ENCODE data around the gene SUFU.
"Not testable (repeated sequence)": the region's sequence is repeated elsewhere in the genome, so short reads cannot be mapped to it uniquely, and the experiment has no call there.

SUFU gene

DNA sequence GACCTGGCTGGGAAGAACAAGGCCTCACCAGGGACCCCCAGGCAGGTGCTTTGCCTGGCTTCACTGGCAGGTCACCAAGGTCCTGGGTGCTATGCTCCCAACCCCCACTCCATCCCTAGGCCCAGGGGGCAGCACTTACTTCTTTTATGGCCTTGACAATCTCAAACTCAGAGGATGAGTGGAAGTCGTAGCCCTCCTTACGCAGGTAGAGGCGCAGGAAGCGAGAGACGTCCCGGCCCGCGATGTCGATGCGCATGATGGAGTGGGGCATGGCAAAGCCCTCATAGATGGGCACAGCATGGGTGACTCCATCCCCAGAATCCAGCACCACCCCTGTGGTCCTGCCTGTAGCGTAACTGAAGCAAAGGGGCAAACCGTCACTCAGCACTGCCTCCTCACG, 19.8 kb upstream of the SUFU start:
- DNase-seq, result no peak

DNA sequence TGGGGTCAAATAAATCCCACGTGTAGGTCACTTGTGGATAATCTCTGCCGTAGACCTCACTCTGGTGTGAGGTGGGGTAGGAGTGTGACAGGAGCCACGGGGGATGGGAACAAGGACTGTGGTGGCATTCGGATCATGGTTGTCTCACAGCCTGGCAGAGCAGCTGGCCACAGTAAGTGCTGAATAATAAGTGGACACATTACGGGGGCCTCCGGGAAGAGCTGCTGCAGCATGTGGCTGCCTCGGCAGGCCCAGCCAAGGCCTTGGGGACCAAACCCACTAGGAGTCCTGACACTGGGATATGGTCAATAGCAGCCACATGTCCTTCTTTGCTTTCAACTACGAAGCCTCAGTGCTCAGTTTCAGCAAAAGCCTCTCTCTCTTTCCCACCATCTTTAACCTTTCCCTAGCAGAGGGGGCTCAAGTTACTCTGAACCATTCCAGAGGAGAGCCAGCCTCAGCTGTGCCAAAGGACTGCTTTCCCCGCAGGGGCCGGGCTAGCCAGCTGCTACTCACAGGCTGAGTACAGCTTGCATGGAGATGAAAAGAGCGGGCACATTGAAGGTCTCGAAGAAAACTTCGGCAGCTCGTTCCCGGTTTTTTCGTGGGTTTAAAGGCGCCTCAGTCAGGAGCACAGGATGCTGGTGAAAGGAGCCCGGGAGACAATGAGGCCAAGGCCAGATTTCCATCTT, 18.5 kb upstream of the SUFU start:
- DNase-seq, result no peak

DNA sequence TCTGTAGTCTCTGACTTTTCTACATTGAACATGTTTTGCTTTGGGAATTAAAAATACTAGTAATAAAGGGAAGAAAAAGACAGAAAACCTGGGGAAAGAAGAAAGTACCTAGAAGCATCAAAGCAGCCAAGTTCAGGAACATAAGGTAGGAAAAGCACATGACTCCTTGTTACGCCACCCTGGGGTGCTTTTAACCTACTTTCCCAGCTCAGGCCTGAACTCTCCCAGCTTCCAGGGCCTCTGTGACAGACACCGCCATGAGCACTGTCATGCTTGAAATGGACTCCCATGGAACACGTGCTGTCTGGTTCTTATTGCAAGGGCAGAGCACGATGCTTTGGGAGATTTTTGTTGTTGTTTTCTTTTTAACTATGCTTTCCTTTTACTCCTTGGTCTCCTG, 12.6 kb upstream of the SUFU start:
- no peak for DNase-seq

DNA sequence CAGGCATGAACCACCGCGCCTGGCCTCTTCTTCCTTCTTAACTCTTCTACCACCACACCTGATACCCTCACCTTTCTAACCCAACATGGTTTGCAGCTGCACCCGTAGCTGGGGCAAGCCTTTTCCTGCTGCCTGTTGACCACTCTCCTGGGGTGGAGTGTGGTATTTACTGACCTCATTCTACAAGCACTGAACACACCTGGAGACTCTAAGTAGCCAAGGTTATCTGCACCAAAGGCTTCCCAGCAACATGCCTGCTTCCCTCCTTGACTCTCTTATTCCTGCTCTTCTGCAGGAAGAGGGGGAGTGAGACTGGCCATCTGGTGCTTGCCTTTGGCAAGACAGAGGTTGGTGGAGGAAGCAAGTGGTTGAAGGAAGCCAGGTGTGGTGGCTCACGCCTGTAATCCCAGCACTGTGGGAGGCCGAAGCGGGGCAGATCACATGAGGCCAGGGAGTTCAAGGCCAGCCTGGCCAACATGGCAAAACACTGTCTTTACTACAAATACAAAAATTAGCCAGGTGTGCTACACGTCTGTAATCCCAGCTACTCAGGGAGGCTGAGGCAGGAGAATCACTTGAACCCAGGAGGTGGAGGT, 11.3 kb upstream of the SUFU start:
- no peak for DNase-seq

DNA sequence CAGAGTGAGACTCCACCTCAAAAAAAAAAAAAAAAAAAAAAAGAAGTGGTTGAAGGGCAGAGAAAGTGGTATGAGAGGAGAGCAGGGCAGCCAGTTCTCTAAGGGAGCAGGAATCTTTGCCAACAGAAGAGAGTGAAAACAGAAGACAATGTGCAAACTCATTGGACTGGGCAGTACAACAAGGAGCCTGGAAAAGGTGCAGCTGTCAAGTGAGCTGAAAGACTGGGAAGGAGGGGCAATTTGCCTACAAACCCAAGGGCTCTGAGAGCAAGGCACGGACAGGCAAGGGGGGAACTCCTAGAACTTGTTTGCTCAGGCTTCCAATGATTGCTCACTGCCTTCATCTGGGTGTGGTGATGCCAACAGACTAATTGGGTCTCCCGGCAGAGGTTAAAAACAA, 10.8 kb upstream of the SUFU start:
- DNase-seq, result no peak

DNA sequence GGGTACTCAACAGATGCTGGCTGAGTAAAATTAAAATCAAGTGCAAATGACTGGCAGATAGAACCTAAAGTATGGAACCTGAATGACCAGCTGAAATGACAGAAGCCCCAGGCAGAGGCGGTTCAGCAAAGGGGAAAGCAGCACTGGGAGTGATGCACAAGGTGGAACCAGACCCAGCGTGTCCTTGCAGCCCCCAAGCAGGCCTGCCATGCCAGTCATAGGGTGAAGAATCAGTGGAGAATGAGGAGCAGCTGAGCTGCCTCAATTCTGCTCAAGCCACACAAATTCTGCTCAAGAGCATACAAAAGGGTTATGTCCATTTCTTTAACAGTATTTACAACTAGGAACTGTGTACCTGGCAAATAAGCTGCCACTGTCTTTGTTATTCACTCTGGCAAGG, 10.0 kb upstream of the SUFU start:
- no peak for DNase-seq

DNA sequence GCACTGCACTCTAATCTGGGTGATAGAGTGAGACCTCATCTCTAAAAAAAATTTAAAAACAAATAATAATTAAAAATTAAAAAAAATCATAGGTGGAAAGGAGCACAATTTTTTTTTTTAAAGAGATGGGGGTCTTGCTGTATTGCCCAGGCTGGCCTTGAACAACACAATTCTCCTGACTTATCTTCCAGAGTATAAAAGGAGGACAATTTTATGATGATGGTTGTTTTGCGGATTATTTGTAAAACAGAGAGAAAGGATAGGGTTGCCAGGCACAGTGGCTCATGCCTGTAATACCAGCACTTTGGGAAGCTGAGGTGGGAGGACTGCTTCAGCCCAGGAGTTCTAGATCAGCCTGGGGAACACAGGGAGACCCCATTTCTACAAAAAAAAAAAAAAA, 6.2 kb upstream of the SUFU start:
- DNase-seq, result no peak

DNA sequence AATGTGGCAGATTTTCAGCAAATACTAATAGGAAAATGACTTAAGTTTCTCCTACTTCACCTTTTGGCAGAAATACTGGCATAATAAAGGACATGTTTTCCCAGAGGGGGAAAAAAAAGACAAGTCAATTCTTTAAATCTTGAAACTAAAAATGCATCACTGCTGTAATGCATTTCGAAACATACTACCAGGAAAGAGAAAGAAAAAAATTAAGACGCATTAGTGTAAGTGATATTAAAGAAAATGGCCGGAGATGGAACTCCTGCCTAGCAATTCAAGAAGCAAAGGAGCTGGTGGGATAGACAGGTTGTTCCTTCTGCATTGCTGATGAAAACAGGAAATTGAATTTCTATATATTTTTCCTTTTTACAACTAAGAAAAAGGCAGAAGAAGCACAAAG, 4.4 kb upstream of the SUFU start:
- no peak for DNase-seq

DNA sequence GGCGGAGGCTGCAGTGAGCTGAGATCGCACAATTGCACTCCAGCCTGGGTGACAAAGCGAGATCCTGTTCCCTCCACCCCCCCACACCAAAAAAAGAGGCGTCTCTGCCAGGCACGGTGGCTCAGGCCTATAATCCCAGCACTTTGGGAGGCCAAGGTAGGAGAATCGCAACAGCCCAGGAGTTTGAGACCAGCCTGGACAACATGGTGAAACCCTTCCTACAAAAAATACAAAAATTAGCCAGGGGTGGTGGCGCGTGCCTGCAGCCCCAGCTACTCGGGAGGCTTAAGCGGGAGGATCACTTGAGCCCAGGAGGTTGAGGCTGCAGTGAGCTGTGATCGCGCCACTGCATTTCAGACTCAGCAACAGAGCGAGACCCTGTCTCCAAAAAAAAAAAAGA, 3.1 kb upstream of the SUFU start:
- DNase-seq, result not testable (repeated sequence)

DNA sequence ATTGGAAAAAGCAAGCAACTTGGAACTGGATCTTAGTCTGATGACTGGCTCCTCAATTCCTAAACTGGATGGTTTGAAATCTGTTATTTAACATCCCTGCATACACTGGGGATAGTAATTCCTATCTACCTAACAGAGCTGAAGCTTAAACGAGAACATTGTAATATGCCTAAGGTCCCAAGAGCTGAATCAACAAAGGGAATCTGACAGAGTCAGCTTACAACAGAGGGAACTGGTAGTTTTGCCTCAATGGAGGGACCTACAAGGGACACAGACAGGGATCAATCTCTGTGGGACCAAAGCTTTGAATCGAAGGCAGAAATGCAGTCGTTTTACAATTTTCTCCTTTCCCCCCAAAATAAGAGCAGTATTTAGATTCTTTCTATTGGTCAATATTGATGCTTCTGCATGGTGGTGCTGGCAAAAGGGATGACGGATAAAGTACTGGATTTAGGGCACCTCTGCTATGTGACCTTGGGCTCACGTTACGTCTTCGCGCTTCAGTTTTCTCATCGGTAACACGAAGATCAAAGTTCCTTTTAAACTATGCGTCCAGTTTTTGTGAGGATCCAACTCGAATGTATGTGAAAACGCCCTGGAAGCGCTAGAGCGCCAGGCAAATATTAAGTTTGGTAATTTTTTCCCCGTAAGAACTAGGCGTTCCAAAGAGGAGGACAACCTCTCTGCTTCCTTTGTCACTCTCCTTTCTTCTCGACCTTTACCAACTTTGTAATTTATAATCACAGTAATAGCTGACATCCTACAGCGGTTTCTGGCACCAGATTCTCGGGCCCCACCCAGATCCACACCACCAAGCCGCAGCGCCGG, 2.4 kb upstream of the SUFU start:
- no peak for DNase-seq

DNA sequence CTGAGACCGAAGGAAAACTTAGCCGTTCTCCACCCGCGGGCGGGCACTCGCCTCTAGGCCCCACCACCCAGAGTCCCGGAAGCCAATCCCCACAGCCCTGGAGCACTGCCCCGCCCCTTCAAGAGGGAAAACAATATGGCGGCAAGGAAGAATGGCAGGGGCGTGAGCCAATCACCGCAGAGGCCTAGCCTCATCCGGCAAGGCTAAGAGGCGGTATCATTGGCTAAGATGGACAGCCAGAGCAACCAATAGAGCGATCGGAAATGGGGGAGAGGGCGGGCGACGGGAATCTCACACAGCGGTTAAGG, 1.8 kb upstream of the SUFU start:
- peak; percentile 100 for DNase-seq

DNA sequence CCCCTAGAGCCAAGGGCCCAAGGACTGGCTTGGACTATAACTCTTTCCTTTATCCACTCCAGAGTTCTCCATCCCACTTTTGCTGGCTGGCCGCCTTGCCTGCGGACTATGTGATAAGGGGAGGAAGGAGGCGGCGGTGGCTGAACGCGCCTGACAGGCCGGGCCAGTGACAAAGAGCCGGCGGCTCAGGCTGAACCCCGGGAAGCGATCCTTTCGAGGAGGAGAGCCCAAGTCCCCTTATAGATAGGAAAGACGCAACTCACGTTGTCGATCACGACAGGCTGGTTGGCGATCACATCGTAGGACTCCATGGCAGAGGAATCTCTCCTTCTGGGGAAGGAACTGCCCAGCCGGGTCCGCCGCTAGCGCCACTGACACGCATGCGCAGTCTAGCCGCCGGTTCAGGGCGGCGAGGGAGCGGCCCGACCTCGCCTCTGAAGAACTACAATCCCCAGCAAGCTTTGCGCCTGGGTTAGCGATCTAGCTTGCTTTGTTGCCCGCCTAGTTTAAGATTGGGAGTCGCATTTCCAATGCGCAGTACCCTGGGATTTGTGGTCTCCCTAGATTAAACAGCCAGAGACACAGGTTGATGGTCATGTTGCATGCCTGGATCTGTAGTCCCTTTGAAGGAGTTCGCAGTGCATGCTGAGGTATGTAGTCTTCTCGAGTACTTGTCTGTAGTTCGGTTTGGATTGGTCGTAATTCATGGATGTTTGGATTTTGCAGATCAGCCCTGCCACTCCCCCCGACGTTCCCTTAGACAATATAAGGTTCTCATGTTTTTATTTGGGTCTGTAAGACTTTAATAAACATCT, 1.2 kb upstream of the SUFU start, which contains the start of gene ACTR1A:
TSS of gene ACTR1A (minus strand) at position 376 of the 815 bp plus-strand sequence. CDS start at position 311, 65 bp downstream.
- peak; percentile 97 for DNase-seq

DNA sequence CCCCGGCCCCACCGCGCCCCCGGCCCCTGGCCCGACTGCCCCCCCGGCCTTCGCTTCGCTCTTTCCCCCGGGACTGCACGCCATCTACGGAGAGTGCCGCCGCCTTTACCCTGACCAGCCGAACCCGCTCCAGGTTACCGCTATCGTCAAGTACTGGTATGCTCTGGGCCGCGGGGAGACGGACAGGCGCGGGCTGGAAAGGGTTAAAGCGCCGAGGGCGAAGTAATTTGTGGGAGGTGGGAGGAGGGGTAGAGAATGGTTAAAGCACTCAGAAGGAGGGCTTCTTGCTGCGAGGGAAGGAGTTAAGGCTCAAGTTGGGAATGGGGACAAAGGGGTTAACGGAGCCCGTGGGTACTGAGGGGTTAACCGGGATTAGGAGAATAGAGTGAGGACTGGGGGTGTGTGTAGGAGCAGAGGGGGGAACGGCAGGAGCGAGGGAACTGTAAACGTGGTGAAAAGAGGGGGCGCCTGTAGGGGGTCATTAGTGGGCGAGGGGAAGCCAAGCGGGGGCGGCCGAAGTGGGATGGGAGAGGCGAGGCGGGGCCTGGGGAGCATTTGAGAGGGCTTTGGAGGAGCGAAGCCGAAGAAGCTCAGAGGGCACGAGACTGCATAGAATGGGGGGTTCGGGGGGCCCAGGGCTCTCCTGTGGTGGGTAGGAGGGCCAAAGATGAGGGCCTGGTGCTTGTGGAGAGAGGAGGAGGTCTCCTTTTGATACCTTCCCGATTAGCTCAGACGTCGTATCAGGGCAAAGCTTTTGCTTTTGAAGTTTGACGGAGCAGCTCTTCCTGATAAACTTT, 605 bp downstream of the SUFU start:
- peak; percentile 34 for DNase-seq

DNA sequence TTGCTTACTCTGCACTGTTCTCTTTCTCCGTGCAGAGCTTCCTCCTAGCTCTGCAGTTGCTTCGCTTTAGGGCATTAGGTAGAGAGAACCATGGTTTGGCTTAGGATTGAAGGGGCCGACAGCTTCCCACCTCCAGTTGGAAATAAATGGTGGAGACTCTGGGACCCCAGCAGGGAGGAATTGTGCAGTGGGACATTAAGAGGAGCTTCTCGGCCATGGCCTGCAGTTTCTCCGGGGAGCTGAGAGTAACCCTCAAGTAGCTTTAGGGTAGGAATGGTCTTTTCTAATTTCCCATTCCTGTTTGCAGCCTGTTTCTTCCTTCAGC, 1.2 kb downstream of the SUFU start:
- no peak for DNase-seq

DNA sequence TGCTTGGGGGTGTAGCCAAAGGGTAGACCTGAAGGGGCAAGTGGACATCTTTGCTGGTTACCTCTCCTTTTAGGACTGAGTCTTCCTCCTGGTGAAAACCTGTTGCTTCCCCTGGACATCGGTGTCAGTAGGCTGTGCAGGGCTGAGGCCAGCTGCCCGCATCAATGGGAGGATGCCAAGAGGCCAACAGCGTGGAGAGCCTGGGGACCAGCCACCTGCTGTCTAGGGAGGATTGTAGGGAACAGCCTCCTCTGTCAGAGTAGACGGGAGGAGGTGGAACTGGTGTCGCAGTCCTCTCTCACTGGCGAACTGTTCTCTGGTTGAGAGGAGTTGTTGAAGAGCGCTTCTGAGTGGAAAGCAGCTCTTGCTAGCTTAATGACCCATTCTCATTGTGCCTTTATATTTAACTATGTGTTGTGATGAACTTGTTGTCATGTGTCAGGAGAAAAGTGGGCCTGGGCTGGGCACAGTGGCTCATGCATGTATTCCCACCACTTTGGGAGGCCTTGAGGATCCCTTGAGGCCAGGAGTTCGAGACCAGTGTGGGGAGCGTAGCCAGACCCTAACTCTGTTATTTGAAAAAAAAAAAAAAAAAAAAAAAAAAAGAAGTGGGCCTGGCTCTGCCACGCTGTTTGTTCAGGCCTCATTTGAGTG, 1.8 kb downstream of the SUFU start:
- no peak for DNase-seq

DNA sequence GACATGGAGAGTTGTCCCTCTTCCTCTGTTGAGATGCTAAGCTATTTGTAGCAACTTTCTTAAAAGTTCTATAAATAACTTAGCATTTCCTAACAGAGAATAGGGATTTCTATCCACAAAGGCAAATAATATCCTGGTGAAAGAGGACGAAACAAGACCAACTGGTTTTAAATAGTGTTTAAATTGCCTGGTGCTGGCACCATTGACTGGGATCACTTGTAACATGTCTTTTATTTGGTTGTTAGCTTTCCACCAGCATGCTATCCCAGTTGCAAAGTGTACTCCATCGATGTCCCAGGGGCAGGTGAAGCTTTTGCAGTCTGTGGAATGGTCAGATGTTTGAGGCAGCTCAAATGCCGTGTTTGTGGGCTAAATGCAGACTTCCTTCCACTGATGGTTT, 3.7 kb downstream of the SUFU start:
- DNase-seq, result no peak

DNA sequence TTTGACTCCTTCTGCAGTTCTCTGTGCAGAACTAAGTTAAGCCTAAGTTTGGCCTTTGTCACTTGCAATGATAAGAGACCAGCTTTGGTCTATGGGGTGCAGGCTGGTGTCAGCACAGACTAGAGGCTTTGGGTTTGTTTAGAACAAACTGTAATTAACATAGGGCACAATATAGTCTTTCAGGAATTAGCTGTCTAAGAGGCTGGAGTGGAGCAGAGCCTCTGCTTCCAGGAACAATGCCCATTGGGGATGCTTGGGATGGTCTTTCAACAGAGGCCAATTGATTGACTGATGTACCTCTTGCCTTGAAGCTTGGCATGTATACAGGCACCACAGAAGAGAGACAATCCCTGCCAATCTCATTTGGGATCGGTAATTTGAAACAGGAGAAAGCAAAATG, 4.7 kb downstream of the SUFU start:
- no peak for DNase-seq

DNA sequence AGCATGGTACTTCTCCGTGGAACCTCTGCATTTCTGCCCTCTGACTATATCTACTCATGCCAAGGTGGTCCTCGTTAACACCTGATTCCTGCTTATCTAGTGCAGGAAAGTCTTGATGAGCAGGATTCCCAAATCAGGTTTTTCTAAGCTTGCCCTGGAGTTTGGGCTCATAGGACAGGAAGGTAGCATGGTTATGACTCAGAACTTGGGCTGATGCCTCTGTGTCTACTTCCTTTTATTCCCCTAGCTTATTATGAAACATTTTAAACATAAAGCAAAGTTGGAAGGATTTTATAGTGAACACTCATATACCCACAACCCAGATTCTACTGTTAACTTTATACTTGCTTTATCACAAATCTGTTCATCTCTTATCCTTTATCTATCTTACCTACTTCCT, 5.6 kb downstream of the SUFU start:
- DNase-seq, result no peak

DNA sequence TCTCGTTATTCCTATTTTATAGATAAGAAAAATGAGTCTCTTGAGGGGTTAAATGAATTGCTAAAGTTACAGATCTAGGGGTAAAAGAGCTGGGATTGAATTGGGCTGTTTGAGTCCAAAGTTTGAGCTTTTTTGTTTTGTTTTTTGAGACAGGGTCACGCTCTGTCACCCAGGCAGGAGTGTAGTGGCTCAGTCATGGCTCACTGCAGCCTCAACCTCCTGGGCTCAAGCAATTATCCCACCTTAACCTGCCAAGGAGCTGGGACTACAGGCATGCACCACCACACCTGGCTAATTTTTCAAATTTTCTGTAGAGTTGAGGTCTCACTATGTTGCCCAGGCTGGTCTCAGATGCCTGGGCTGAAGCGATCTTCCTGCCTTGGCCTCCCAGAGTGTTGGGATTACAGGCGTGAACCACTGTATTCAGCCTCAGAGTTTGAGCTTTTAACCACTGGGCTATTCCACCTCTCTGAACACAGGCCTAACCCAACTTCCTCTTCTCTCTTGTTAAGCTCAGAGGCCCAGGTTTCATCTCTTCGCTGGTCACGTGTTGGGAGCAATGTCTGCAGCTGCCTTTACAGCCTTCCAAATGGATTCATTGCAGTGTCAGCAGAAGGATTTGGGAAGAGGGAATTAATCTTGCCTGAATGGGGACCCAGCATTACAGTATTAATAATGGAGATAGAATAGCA, 8.0 kb downstream of the SUFU start:
- no peak for DNase-seq

DNA sequence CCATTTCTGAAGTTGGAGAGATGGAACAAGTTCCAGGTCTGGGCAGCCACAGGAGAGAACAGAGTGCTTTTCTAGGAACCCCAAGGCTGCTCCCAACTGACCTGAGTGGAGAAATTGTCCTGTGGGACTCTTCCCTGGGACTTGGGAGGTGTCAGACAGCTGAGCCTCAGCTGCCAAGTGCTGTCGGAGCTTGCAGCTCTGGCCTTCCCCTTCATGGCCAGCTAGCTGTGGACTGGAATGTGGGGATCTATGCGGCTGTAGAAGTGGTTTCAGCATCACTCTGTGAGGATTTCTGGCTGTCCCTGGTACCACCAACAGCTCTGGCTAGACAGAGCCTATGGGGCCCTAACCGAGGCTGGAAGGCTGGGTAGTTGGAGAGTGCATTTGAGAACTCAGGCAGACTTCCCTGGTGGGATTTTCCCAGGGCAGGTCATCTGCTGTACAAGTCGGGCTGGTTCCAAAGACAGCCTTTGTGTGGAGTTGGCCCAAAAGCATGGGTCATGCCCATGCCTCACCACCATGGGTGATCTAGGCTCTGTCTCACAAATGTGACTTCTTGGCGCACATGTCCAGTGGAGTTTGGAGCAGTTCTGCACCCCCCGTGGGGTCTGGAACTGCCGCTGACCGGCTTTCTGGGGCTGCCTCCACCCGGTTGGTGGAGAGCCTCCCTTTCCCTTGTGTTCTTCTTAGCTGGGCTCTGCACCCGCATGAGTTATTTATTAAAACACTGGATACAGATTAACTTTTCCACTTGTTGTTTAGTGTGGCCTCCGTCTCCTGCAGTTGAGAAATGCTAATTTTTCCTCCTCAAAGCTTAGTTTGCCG, 10.9 kb downstream of the SUFU start:
- DNase-seq, result no peak

DNA sequence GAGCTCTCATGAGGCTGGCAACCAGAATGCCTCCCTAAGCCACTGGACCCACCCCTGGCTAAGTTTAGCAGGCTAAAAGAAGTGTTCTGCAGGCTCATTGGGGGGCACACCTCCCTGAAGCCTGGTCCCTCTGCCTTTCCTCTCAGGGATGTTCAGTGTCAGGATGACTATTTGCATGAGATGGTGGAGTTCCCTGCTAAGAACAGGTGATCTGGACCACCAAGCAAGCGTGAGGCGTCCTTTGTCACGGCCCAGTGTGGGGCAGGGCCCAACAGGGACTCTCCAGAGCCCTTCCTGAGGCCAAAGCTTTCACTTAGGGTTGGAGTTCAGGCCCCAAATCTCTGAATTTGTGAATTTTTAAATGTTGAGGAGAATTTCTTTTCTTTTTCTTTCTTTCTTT, 12.0 kb downstream of the SUFU start:
- no peak for DNase-seq
